GM10266 (cell line): Measurements from ENCODE around the gene BRD8.

Experiments used
- DNase-seq: peaks from one replicate; pipeline ENCODE4 v3.0.0; 2012; ENCODE audit errors: extremely low spot score
- CTCF ChIP-seq: IDR thresholded peaks from 2 replicates; pipeline ENCODE4 v1.5.1; 2012; ENCODE audit warnings: mild to moderate bottlenecking, low read depth; ENCODE audit not compliant: control insufficient read depth, insufficient read depth; ENCODE audit errors: missing control alignments

Gene BRD8

GRCh38 chr5:138141734-138142133 lies 36.7 kb downstream of the BRD8 start:
- no peak for DNase-seq
- no peak for TF ChIP-seq CTCF

- TF ChIP-seq CTCF, result no peak
Observed at GRCh38 chr5:138140268-138140667, 38.2 kb downstream of the BRD8 start.

GRCh38 chr5:138139781-138140090 lies 38.7 kb downstream of the BRD8 start:
- no peak for DNase-seq

More at GRCh38 chr5:138140268-138140667, 38.2 kb downstream of the BRD8 start:
- DNase-seq, result no peak

GRCh38 chr5:138138949-138139780 lies 39.3 kb downstream of the BRD8 start, which contains the start of gene NME5:
Gene NME5, minus strand, starts transcription at chr5:138139428. Its CDS starts 648 bp downstream, at chr5:138138780.
- TF ChIP-seq CTCF, result no peak
- DNase-seq, result peak; percentile 73

More at GRCh38 chr5:138139781-138140090, 38.7 kb downstream of the BRD8 start:
- no peak for TF ChIP-seq CTCF

GRCh38 chr5:138132543-138132942 lies 45.9 kb downstream of the BRD8 start:
- no peak for DNase-seq
- no peak for TF ChIP-seq CTCF

- TF ChIP-seq CTCF, result no peak
- DNase-seq, result no peak
Observed at GRCh38 chr5:138129347-138129746, 49.1 kb downstream of the BRD8 start.

GRCh38 chr5:138128334-138128733 lies 50.1 kb downstream of the BRD8 start:
- no peak for DNase-seq
- TF ChIP-seq CTCF, result no peak
